Esophagus (tissue), 2 donors: ENCODE data around the gene GHR. TPM values are rescaled to one million over a fixed set of nuclear protein-coding genes. Genes with fewer than 3 reads are reported as not detected.

Source experiments
- H3K27ac ChIP-seq, 2 donors: one replicate each; pipeline ENCODE4 v1.5.1; 2013; ENCODE audit warnings: low read depth in 2 of 2, mild to moderate bottlenecking in 2 of 2, inconsistent platforms in 1 of 2, low read length in 1 of 2, moderate library complexity in 1 of 2
- H3K27me3 ChIP-seq, 2 donors: one replicate each; pipeline ENCODE4 v1.6.1; 2013; ENCODE audit warnings: low read length in 2 of 2, control low read depth in 1 of 2, mild to moderate bottlenecking in 1 of 2; ENCODE audit not compliant: insufficient read depth in 2 of 2, control insufficient read depth in 1 of 2
- H3K36me3 ChIP-seq, 2 donors: one replicate each; pipeline ENCODE4 v1.6.1; 2013; ENCODE audit warnings: low read length in 1 of 2; ENCODE audit not compliant: control insufficient read depth in 2 of 2, insufficient read depth in 2 of 2
- H3K4me1 ChIP-seq, 2 donors: one replicate each; pipeline ENCODE4 v1.6.1; 2013; ENCODE audit warnings: low read length in 1 of 2; ENCODE audit not compliant: control insufficient read depth in 2 of 2, insufficient read depth in 2 of 2
- H3K4me3 ChIP-seq, 2 donors: one replicate each; pipeline ENCODE4 v1.5.1; 2013; ENCODE audit warnings: low read length in 2 of 2, mild to moderate bottlenecking in 2 of 2, low read depth in 1 of 2, moderate library complexity in 1 of 2
- H3K9me3 ChIP-seq, 2 donors: one replicate each; pipeline ENCODE4 v1.6.1; 2013; ENCODE audit warnings: mild to moderate bottlenecking in 2 of 2, low read depth in 1 of 2, low read length in 1 of 2, moderate library complexity in 1 of 2; ENCODE audit not compliant: control insufficient read depth in 2 of 2, insufficient read depth in 1 of 2
- WGBS, 2 donors: extraction: QIAGEN DNeasy Blood & Tissue Kit; methylation state at CpG; one replicate each; pipeline ENCODE4 v1.1.7; 2013; 5-methylcytosine and 5-hydroxymethylcytosine counted together
- polyA plus RNA-seq, 2 donors: library from polyadenylated mRNA; stranded (reverse); fragments of 200-250 nt; gene quantifications; one replicate each; pipeline ENCODE4 v1.2.3, GENCODE V29; 2013
- donor health status: healthy with polysubstance abuse.
- donor health status: Bipolar disorder and iron deficiency.

Gene GHR
- polyA plus RNA-seq, 2 donors = 1.2 to 1.6 TPM

DNA sequence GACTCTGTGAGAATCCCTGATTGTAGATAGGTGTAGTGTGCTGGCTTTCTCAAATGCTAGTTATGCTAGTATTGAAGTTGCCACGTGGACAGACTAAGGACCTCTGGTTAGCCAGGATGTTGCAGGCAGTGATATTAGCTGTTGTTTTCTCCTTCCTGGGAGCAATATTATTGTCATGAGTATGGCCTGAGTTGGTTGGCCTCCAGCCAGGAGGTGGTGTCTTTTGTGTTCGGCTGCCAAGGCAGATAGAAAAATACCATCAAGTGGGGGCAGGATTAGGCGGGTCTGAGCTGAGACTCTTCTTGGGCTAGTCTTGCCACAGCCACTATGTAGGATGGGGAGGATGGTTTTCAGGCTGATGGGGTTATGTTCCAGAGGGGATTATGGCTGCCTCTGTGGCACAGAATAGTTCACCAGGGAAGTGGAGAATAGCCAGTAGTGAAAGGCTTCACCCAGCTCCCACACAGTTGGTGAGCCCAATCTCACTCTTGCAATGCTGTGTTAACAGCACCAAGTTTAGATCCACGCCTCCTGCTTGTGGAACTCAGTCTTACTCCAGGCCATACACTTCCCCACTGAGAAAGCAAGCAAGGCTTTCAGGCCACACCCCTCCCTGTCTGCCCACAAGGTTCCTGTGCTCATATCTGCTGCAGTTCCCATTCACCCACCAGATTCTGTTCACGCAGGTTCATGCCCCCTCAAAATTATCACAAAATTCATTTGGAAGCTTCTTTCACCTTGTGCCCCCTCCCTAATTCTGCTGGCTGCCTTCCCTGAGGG lies 31.2 kb downstream of the GHR start:
- WGBS, 2 donors = 72 to 76% methylated on average over 5 of the region's 5 CpGs
- H3K27ac ChIP-seq = no peak overlapping the region

DNA sequence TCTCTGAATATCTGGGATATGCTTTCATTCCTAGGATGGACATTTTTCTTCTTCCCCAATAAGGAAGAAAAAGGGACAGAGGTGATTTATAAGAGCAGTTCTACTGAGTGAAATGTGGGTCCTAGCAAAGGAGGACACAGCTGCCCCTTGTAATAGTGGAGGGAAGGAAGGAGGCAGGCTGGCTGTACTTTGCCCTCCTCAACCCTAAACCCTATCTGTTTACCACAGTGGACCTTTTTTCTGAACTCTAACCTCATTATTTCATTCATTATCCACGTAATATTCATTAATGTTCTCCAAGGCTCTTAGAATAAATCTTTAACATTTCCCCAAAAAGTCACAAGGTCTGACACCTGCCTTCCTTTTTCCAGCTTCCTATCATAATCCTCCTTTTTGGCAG lies 37.8 kb downstream of the GHR start:
- Histone ChIP-seq H3K36me3 (no peaks in the 10 kb centered on the region), H3K4me3 (no peak overlapping the region), H3K4me1 (no peaks in the 10 kb centered on the region), H3K27ac (no peak overlapping the region), H3K9me3 (no peaks in the 10 kb centered on the region), H3K27me3 (no peaks in the 10 kb centered on the region)
- WGBS, 2 donors = 53 to 78% methylated on average over 1 of the region's 1 CpG

More for the DNA sequence above, 31.2 kb downstream of the GHR start:
- Histone ChIP-seq H3K27me3 (no peaks in the 10 kb centered on the region), H3K4me1 (no peaks in the 10 kb centered on the region), H3K36me3 (no peaks in the 10 kb centered on the region), H3K4me3 (no peak overlapping the region), H3K9me3 (no peaks in the 10 kb centered on the region)

DNA sequence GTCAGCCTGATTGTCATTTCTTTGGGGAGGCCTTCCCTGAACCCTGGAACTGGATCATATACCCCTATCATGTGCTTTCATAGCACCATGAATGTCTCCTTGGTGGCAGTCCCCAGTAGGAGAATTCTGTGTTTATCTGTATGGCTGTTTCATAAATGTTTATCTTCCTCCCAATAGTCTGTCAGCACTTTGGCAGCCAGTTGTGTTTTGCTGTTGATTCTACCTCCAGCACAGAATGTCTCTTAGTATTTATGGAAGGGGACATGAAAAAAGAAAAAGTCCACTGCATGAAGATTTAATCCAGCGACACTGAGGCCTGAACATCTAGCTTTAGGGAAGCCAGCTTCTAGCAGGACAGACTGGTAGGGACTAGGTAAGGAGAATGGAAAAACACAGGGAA lies 38.3 kb downstream of the GHR start:
- Histone ChIP-seq H3K27ac (no peak overlapping the region), H3K4me3 (no peak overlapping the region)
- 86 to 93% methylated on average over 1 of the region's 1 CpG for WGBS, 2 donors

DNA sequence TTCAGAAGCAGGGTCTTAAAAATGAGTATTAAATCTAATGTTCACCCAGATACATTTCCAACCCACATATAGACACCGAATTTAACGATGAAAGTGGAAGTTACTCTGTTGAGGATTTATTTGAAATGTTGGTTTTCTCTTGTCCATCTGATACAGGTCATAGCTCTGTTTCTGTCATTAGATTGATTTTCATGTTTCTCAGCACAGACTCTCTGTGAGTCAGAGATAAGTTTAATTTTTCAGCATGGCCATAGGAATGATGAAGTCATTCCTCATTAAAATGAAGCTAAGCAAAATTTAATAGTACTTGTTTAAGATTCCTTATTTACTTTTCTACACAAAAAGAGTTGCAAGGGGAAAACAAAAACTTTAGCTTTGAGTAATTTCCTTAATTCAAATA lies 38.8 kb downstream of the GHR start:
- Histone ChIP-seq H3K27me3 (no peaks in the 10 kb centered on the region), H3K36me3 (no peaks in the 10 kb centered on the region), H3K9me3 (no peaks in the 10 kb centered on the region), H3K4me3 (no peak overlapping the region), H3K4me1 (no peaks in the 10 kb centered on the region), H3K27ac (no peak overlapping the region)
- 75 to 98% methylated on average over 2 of the region's 2 CpGs for WGBS, 2 donors

More for the DNA sequence above, 38.3 kb downstream of the GHR start:
- Histone ChIP-seq H3K9me3 (no peaks in the 10 kb centered on the region), H3K36me3 (no peaks in the 10 kb centered on the region), H3K27me3 (no peaks in the 10 kb centered on the region), H3K4me1 (no peaks in the 10 kb centered on the region)

DNA sequence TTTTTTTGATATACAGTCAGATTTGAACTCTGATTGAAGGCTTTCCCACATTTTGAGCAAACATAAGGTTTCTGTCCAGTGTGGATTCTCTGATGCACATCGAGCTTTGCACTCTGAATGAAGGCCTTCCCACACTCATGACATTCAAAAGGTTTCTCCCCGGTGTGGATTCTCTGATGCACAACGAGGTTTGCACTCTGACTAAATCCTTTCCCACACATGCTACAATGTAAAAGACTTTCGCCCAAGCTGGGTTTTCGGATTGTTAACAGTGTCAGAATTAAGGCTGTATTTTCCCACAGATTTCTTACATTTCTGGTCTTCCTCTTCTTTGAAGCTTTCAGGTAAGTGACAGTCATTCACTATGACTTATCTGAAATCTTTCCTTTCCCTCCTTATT lies 44.3 kb downstream of the GHR start:
- Histone ChIP-seq H3K27ac (no peak overlapping the region), H3K4me3 (no peak overlapping the region), H3K27me3 (no peaks in the 10 kb centered on the region), H3K36me3 (no peaks in the 10 kb centered on the region), H3K4me1 (no peaks in the 10 kb centered on the region), H3K9me3 (no peaks in the 10 kb centered on the region)
- 69 to 72% methylated on average over 5 of the region's 5 CpGs for WGBS, 2 donors

DNA sequence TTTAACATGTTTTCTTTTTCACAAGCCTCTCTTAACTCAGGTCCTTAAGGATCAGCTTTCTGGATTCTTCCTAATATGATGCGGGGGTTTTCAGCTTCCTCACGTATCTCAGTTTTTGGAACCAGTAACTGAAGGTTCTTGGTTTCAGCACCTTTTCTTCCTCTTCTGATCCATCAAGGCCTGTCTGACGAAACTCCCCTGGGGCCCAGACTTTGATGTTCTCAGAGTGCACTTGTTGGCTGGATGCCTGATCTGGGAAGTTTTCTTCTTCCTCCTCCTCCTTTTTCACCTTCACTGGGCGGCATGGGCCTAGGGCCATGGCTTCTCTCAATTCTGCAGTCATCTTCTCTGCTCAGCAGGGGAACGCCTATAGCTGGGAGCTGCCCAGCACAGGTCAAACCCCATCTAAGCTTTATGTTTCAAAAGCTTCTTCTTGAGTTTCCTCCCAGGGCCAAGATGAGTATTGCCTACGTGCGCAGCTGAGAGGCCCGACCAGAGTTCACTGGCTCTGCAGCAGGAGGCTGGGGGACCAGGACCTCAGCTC lies 44.8 kb downstream of the GHR start:
- Histone ChIP-seq H3K27me3 (no peaks in the 10 kb centered on the region), H3K4me3 (no peak overlapping the region), H3K9me3 (no peaks in the 10 kb centered on the region), H3K27ac (peak overlapping the region in 1 of 2 donors; percentile 35), H3K4me1 (no peaks in the 10 kb centered on the region), H3K36me3 (no peaks in the 10 kb centered on the region)
- 58 to 74% methylated on average over 8 of the region's 8 CpGs for WGBS, 2 donors

DNA sequence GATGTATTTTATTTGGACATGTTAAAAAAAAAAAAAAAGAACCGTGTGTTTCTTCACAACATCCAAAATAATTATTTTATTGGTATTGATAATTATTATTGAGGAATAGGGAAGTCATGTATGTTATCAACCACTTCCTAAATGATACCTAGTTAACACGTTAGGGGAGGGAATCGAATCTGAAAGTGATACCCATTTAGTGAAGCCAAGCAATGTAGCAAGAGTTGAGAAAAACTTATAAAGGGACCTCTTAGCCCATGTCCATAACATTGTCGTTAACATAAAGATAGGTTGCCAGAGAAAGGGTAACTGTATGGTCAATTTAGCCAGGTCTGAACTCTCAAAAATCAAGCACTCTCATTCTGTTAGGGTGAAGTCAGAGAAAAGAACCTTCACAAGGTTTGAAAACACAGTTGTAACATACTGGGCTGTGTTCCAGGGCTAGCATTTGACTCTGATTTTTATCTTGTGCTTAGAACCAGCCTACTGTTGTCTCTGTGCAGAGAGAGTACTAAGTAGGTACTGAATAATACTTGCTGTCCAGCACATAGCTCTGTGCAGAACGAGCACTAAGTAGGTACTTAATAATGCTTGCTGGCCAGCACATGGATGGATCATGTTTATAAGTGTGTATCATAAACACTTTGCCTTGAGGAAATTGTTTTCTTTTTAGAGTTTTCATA lies 60.4 kb downstream of the GHR start:
- no peaks in the 10 kb centered on the region for H3K4me1 ChIP-seq
- WGBS, 2 donors = 65 to 78% methylated on average over 5 of the region's 5 CpGs
- no peak overlapping the region for H3K27ac ChIP-seq
- H3K36me3 ChIP-seq = no peaks in the 10 kb centered on the region
- H3K9me3 ChIP-seq = no peaks in the 10 kb centered on the region
- H3K27me3 ChIP-seq = no peaks in the 10 kb centered on the region
- H3K4me3 ChIP-seq = no peak overlapping the region

DNA sequence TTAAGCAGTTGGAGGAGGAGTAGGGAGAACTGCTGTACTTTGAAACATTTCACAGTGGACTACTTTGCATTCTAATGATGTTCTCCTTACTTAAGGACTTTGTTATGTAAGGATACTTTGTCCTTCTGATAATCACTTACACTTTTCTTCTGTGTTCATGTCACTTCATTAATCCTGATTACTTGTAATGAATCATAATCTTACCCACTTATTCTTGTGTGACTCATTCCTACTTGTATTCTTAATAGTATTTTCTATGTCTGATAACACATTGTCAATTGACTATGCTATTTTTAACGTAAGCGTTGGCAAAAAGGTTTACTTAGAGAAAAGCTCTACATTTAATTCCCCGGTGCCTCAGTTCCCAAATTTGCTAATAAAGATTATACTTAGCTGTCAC lies 63.8 kb downstream of the GHR start:
- H3K9me3 ChIP-seq = no peaks in the 10 kb centered on the region
- no peaks in the 10 kb centered on the region for H3K36me3 ChIP-seq
- no peaks in the 10 kb centered on the region for H3K4me1 ChIP-seq
- no peaks in the 10 kb centered on the region for H3K27me3 ChIP-seq
- 48 to 53% methylated on average over 3 of the region's 3 CpGs for WGBS, 2 donors
- no peak overlapping the region for H3K4me3 ChIP-seq
- no peak overlapping the region for H3K27ac ChIP-seq

DNA sequence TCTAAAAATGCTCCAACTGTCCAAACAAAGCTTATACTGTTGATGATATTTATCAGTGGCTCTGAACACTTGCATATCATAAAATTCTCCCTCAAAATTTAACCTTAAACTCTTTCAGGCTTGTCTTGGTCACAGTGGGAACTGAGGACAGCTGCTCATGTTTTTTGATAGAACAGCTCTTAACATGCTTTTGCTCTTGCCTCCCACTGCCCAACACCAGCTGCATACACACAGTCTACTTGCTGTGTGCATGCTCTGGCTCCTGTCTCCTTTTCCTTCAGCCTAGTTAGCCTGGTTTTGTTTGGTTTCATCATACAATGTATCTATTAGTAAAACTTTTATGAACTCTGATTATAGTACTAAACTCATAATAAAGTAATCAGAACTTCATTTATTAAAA lies 64.6 kb downstream of the GHR start:
- no peak overlapping the region for H3K27ac ChIP-seq
- H3K36me3 ChIP-seq = no peaks in the 10 kb centered on the region
- H3K4me3 ChIP-seq = no peak overlapping the region
- no peaks in the 10 kb centered on the region for H3K9me3 ChIP-seq
- no peaks in the 10 kb centered on the region for H3K4me1 ChIP-seq
- H3K27me3 ChIP-seq = no peaks in the 10 kb centered on the region
